Measurements from ENCODE around the gene EIF2AK3. TPM values are rescaled to one million over a fixed set of nuclear protein-coding genes. Genes with fewer than 3 reads are reported as not detected.
"Not testable (repeated sequence)": the region's sequence is repeated elsewhere in the genome, so short reads cannot be mapped to it uniquely, and the experiment has no call there.

The EIF2AK3 gene
- total RNA-seq, 6 donors from 2014 or later = 15.5 to 43.7 (median 23.0) TPM

GRCh38 chr2:88554189-88554588, 73.1 kb downstream of the EIF2AK3 start:
- 88 to 92% methylated on average over 5 of the region's 5 CpGs for WGBS, 2 donors
- peaks cover 0 to 39% (median 16%) of the 10 kb centered on the region in 4 donors for H3K36me3 ChIP-seq
- no peaks in the 10 kb centered on the region for H3K4me1 ChIP-seq
- no peaks in the 10 kb centered on the region for H3K9me3 ChIP-seq
- H3K4me3 ChIP-seq = no peak overlapping the region
- no peaks in the 10 kb centered on the region for H3K27me3 ChIP-seq
- no peak overlapping the region for H3K27ac ChIP-seq
- no peak for TF ChIP-seq POLR2AphosphoS5 (IDR thresholded peaks at IDR 0.05)
- ATAC-seq (ENCODE audit: low FRiP score in 2 of 2) (no peak), DNase-seq (no peak)

GRCh38 chr2:88549616-88550292, 77.5 kb downstream of the EIF2AK3 start:
- WGBS, 2 donors = 17 to 35% methylated on average over 22 to 36 of the region's 36 CpGs
- Histone ChIP-seq H3K4me3 (no peak overlapping the region), H3K9me3 (no peaks in the 10 kb centered on the region), H3K27me3 (no peaks in the 10 kb centered on the region), H3K4me1 (no peaks in the 10 kb centered on the region), H3K27ac (no peak overlapping the region), H3K36me3 (peaks cover 0 to 2% (median 0%) of the 10 kb centered on the region in 4 donors)
- ATAC-seq (ENCODE audit: low FRiP score in 2 of 2) (no peak), DNase-seq (peak in 1 of 2 donors; percentile 73)
- TF ChIP-seq POLR2A (IDR thresholded peaks at IDR 0.05) = no peak
- no peak for TF ChIP-seq CTCF (IDR thresholded peaks at IDR 0.05)

- not testable (repeated sequence) for H3K4me3 ChIP-seq; H3K4me1 ChIP-seq; H3K9me3 ChIP-seq; ATAC-seq (ENCODE audit: low FRiP score in 2 of 2); DNase-seq; H3K36me3 ChIP-seq; H3K27ac ChIP-seq; H3K27me3 ChIP-seq
- 87 to 100% methylated on average over 4 of the region's 4 CpGs for WGBS, 2 donors
These were observed 81.0 kb downstream of the EIF2AK3 start for GRCh38 chr2:88546291-88546690.

- 88% methylated on average over 5 of the region's 5 CpGs for WGBS, 2 donors
- Histone ChIP-seq H3K27ac (no peak overlapping the region), H3K4me3 (no peak overlapping the region), H3K36me3 (no peaks in the 10 kb centered on the region), H3K4me1 (no peaks in the 10 kb centered on the region), H3K9me3 (no peaks in the 10 kb centered on the region), H3K27me3 (no peaks in the 10 kb centered on the region)
- ATAC-seq (ENCODE audit: low FRiP score in 2 of 2) = no peak
- DNase-seq = no peak
- no peak for TF ChIP-seq CTCF (IDR thresholded peaks at IDR 0.05)
- TF ChIP-seq POLR2AphosphoS5 (IDR thresholded peaks at IDR 0.05) = no peak
- no peak for TF ChIP-seq POLR2A (IDR thresholded peaks at IDR 0.05)
These were observed 82.1 kb downstream of the EIF2AK3 start for GRCh38 chr2:88545118-88545517.

GRCh38 chr2:88543541-88544057, 83.7 kb downstream of the EIF2AK3 start:
- TF ChIP-seq POLR2A (IDR thresholded peaks at IDR 0.05) (no peak), POLR2AphosphoS5 (IDR thresholded peaks at IDR 0.05) (no peak), EP300 (IDR thresholded peaks at IDR 0.05) (no peak), CTCF (IDR thresholded peaks at IDR 0.05) (no peak)
- Histone ChIP-seq H3K9me3 (no peaks in the 10 kb centered on the region), H3K4me3 (no peak overlapping the region), H3K27me3 (no peaks in the 10 kb centered on the region), H3K27ac (no peak overlapping the region), H3K4me1 (no peaks in the 10 kb centered on the region), H3K36me3 (no peaks in the 10 kb centered on the region)
- 80 to 88% methylated on average over 6 of the region's 6 CpGs for WGBS, 2 donors
- ATAC-seq (ENCODE audit: low FRiP score in 2 of 2) (no peak), DNase-seq (no peak)

GRCh38 chr2:88542668-88543067, 84.6 kb downstream of the EIF2AK3 start:
- DNase-seq = no peak
- H3K27ac ChIP-seq = no peak overlapping the region
- 81 to 89% methylated on average over 6 of the region's 6 CpGs for WGBS, 2 donors
- H3K27me3 ChIP-seq = no peaks in the 10 kb centered on the region
- no peak for ATAC-seq (ENCODE audit: low FRiP score in 2 of 2)
- no peak for TF ChIP-seq POLR2A (IDR thresholded peaks at IDR 0.05)
- no peak for TF ChIP-seq EP300 (IDR thresholded peaks at IDR 0.05)
- no peak for TF ChIP-seq CTCF (IDR thresholded peaks at IDR 0.05)
- TF ChIP-seq POLR2AphosphoS5 (IDR thresholded peaks at IDR 0.05) = no peak
- H3K9me3 ChIP-seq = no peaks in the 10 kb centered on the region
- H3K4me3 ChIP-seq = no peak overlapping the region
- no peaks in the 10 kb centered on the region for H3K4me1 ChIP-seq
- H3K36me3 ChIP-seq = no peaks in the 10 kb centered on the region

All from upper lobe of left lung (tissue), 6 donors.